Breast epithelium (tissue), 3 donors: ENCODE data around the gene VEZT.

Source experiments
- CTCF ChIP-seq, 3 donors: fragments of 450-650 bp; IDR thresholded peaks; one replicate each; pipeline ENCODE4 v1.5.1; 2016 to 2017; ENCODE audit warnings: antibody characterized with exemption in 3 of 3, mild to moderate bottlenecking in 3 of 3, moderate library complexity in 3 of 3
- POLR2A ChIP-seq: fragments of 450-650 bp; IDR thresholded peaks from one replicate; pipeline ENCODE4 v1.6.1; 2016; ENCODE audit warnings: antibody characterized with exemption, mild to moderate bottlenecking, moderate library complexity
- POLR2AphosphoS5 ChIP-seq, 3 donors: sonication (generic); formaldehyde crosslinking; IDR thresholded peaks; one replicate each; pipeline ENCODE4 v1.6.1; 2017; ENCODE audit warnings: antibody characterized with exemption in 3 of 3

GRCh38 chr12:95169368-95169767, 48.2 kb upstream of the VEZT start:
- TF ChIP-seq CTCF (IDR thresholded peaks at IDR 0.05) (no peak), POLR2A (no peak), POLR2AphosphoS5 (IDR thresholded peaks at IDR 0.05) (no peak)
